Stimulated activated CD4-positive, alpha-beta T cell treated with anti-CD3 and anti-CD28 coated beads, Interleukin-2, amount 100 ng/mL, for 24 hours (primary cell): Measurements from ENCODE around the gene ANKRD40.

ENCODE experiments used
- DNase-seq, 2 donors: peaks; one replicate each; pipeline ENCODE4 v3.0.0-alpha.2; 2020

ANKRD40 gene

DNA sequence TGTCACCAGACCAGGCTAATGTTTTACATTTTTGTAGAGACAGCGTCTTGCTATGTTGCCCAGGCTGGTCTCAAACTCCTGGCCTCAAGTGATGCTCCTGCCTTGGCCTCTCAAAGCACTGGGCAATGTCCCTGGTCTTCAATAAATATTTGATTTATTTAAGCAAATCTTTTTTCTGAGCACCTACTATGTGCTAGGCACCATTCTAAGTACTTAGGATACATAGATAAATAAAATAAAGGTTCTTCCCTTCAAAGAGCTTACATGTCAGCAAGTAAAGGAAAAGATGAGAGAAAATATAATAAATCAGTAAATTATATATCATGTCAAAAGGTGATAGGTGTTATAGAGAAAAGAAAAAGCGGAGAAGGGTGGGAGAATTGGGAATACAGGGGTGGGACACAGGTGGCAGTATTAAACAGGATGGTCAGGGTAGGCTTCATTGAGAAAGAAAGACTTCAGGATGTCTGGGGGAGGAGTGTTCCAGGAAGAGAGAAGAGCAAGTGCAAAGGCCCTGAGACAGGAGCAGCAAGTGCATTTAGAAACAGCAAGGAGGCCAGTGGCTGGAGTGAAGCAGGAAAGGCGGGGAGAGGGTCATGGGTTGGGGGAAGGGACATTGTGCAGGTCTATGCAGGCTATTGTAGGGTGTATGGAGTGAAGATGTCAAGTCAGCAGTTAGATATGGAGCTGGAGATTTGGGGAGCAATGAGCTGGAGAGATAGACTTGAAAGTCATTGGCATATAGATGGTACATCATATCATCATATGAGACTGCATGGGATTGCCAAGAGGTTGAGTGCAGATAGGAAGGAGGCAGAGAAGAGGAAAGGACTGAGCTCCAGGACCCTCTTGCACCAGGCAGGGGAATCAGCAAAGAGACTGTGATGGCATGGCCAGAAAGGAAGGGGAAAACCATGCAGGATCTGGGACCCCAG lies 61.7 kb downstream of the ANKRD40 start:
- no peak for DNase-seq
